Endodermal cell (in vitro differentiated cells): ENCODE data around the gene LDLRAD4. TPM values are rescaled to one million over a fixed set of nuclear protein-coding genes. Genes with fewer than 3 reads are reported as not detected.

ENCODE experiments used
- DNase-seq: peaks from one replicate; pipeline ENCODE4 v3.0.0-alpha.2; 2017
- H3K27ac ChIP-seq: 2 replicates; pipeline ENCODE4 v1.5.1; 2013; ENCODE audit warnings: mild to moderate bottlenecking, low read depth, low read length, moderate library complexity
- H3K27me3 ChIP-seq: 2 replicates; pipeline ENCODE4 v1.6.1; 2013; ENCODE audit warnings: mild to moderate bottlenecking, low read length, moderate library complexity; ENCODE audit not compliant: insufficient read depth, control insufficient read depth, poor library complexity, severe bottlenecking
- H3K36me3 ChIP-seq: 2 replicates; pipeline ENCODE4 v1.7.0; 2013; ENCODE audit warnings: mild to moderate bottlenecking, low read length, moderate library complexity; ENCODE audit not compliant: control insufficient read depth, insufficient read depth
- H3K4me1 ChIP-seq: one replicate; pipeline ENCODE4 v1.7.0; 2013; ENCODE audit warnings: low read length; ENCODE audit not compliant: control insufficient read depth, insufficient read depth
- H3K4me3 ChIP-seq: 2 replicates; pipeline ENCODE4 v1.5.1; 2013; ENCODE audit warnings: mild to moderate bottlenecking, low read length, moderate library complexity
- H3K9ac ChIP-seq: 2 replicates; pipeline ENCODE4 v1.6.1; 2013; ENCODE audit warnings: mild to moderate bottlenecking, low read length, moderate library complexity; ENCODE audit not compliant: poor library complexity, severe bottlenecking; ENCODE audit errors: extremely low read depth
- H3K9me3 ChIP-seq: 2 replicates; pipeline ENCODE4 v1.6.1; 2013; ENCODE audit warnings: mild to moderate bottlenecking, low read length, moderate library complexity; ENCODE audit not compliant: control insufficient read depth
- H3K27ac Mint-ChIP-seq: 2 replicates; pipeline ENCODE4 v1.8.0; 2020; ENCODE audit warnings: mixed read lengths
- H3K27me3 Mint-ChIP-seq: 2 replicates; pipeline ENCODE4 v1.8.0; 2021; ENCODE audit warnings: mild to moderate bottlenecking, mixed read lengths; ENCODE audit not compliant: insufficient read depth
- H3K36me3 Mint-ChIP-seq: 2 replicates; pipeline ENCODE4 v1.8.0; 2020; ENCODE audit warnings: low read depth, mixed read lengths
- H3K4me1 Mint-ChIP-seq: 2 replicates; pipeline ENCODE4 v1.8.0; 2020; ENCODE audit warnings: mixed read lengths
- H3K4me3 Mint-ChIP-seq: 2 replicates; pipeline ENCODE4 v1.8.0; 2020; ENCODE audit warnings: mild to moderate bottlenecking, moderate library complexity, mixed read lengths
- H3K9me3 Mint-ChIP-seq: 2 replicates; pipeline ENCODE4 v1.8.0; 2020; ENCODE audit warnings: mild to moderate bottlenecking, mixed read lengths
- CTCF ChIP-seq: fragments of 200-600 bp; sonication (generic); conservative IDR thresholded peaks from 2 replicates; pipeline ENCODE4 v1.5.0; 2021; ENCODE audit warnings: antibody characterized with exemption, mild to moderate bottlenecking
- WGBS, 2 experiments: methylation state at CpG; one replicate each; pipeline versions ENCODE4 v1.1.5 to v1.1.7; 2013; ENCODE audit warnings: missing lambda C conversion rate in 2 of 2, mixed read lengths in 1 of 2; ENCODE audit not compliant: insufficient coverage in 1 of 2, insufficient read length in 1 of 2; 5-methylcytosine and 5-hydroxymethylcytosine counted together
- total RNA-seq, 2 donors: library from RNA; stranded (reverse); fragmentation: NEBNext Ultra II Directional in 1 of 2; extraction: Animal tissue kit (Norgen Biotek cat#: 25700) in 1 of 2; gene quantifications; 2 replicates in 1 of 2; 3 replicates in 1 of 2; pipeline ENCODE4 v1.2.1, GENCODE V29; 2021

Gene LDLRAD4
- total RNA-seq, 2 donors from 2014 or later = 14.9 to 15.1 TPM

DNA sequence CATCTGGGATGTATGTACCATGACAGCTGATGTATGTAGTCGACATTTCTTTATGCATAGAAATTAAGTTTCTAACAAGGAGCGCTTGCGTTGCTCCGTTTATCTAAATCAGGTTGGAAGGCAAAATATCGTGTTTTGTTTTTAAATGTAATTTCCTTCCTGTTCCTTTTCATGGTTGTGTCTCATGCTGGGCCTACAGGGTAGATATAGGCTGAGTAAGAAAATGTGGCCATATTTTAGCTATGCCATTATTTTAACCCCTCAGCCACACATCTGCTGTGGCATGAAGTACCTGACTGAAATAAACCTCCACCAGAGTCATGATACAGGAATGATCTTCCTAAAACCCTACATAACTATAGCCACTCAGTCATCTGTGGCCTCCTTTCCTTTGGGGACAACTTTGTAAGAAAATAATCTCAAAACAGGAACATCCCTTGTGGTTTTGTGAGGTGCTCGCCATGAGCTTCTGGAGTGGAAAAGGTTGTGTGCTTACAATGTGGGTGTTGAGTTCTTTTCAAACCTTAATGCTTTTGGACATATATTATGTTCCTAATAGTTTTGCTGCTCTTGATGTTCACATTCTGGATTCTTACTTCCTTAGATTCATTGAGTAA, 293.5 kb downstream of the LDLRAD4 start:
- Histone ChIP-seq H3K4me1 (no peaks in the 10 kb centered on the region), H3K27ac (peak overlapping the region; percentile 7), H3K9ac (no peak overlapping the region), H3K36me3 (no peaks in the 10 kb centered on the region), H3K9me3 (no peaks in the 10 kb centered on the region), H3K4me3 (no peak overlapping the region), H3K27me3 (no peaks in the 10 kb centered on the region)
- DNase-seq = no peak
- no peak for TF ChIP-seq CTCF
- Mint-ChIP-seq H3K36me3 (peaks cover 5% of the 10 kb centered on the region), H3K4me1 (no peaks in the 10 kb centered on the region), H3K9me3 (no peaks in the 10 kb centered on the region), H3K4me3 (no peak overlapping the region), H3K27ac (no peak overlapping the region), H3K27me3 (no peaks in the 10 kb centered on the region)
- WGBS, 2 experiments = 91 to 92% methylated on average over 5 to 6 of the region's 6 CpGs

DNA sequence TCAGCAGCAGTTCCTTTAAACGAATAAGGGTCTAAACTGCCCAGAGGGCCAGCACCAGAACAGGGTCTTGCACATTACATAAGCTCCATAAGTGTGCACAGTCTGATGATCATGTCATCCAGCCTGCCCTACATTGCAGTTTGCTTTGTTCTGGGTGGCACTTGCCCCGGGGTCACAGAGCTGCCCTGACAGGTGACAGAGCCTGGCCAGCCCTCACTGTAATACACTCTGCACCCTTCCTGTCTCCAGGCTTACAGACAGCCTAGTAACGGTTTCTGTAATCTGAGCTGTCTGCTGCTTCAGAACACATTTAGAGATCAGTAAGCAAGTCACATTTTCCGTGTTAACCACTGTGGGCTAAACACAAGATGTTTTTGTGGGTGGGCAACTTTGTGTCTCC, 294.5 kb downstream of the LDLRAD4 start:
- Histone ChIP-seq H3K27ac (peak overlapping the region; percentile 60), H3K4me3 (no peak overlapping the region)

DNA sequence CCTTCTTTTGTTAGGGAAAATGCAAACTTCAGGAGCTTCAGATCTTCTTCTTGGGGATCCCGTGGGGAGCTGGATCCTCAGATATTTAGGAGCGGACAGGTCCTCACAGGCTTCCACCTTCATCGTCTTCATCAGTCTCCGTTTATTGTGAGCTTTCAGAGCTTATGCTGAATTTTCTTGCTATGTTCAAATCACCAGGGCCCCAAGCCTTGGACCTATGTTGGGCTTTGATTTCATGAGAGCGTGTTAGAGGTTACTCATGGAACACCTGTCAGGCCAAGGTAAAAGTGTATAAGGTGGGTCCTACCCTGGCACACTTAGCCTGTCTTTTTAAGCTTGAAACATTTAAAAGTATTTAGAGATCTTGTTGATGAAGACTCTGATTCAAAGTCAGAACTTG, 294.9 kb downstream of the LDLRAD4 start:
- H3K36me3 ChIP-seq = no peaks in the 10 kb centered on the region
- no peak overlapping the region for H3K4me3 ChIP-seq
- peak; percentile 11 for DNase-seq
- no peak overlapping the region for H3K27ac Mint-ChIP-seq
- H3K27me3 Mint-ChIP-seq = no peaks in the 10 kb centered on the region
- no peaks in the 10 kb centered on the region for H3K9me3 ChIP-seq
- H3K9me3 Mint-ChIP-seq = no peaks in the 10 kb centered on the region
- H3K4me1 ChIP-seq = no peaks in the 10 kb centered on the region
- no peaks in the 10 kb centered on the region for H3K4me1 Mint-ChIP-seq
- H3K9ac ChIP-seq = no peak overlapping the region
- no peaks in the 10 kb centered on the region for H3K27me3 ChIP-seq
- no peak for TF ChIP-seq CTCF
- peak overlapping the region; percentile 60 for H3K27ac ChIP-seq
- H3K36me3 Mint-ChIP-seq = peaks cover 5% of the 10 kb centered on the region
- WGBS, 2 experiments = 94% methylated on average over 5 of the region's 5 CpGs
- H3K4me3 Mint-ChIP-seq = no peak overlapping the region

More for the DNA sequence above, 294.5 kb downstream of the LDLRAD4 start:
- peak; percentile 41 for DNase-seq
- H3K4me1 Mint-ChIP-seq = no peaks in the 10 kb centered on the region
- Histone ChIP-seq H3K9ac (no peak overlapping the region), H3K9me3 (no peaks in the 10 kb centered on the region), H3K36me3 (no peaks in the 10 kb centered on the region), H3K27me3 (no peaks in the 10 kb centered on the region), H3K4me1 (no peaks in the 10 kb centered on the region)
- no peaks in the 10 kb centered on the region for H3K27me3 Mint-ChIP-seq
- H3K9me3 Mint-ChIP-seq = no peaks in the 10 kb centered on the region
- H3K36me3 Mint-ChIP-seq = peaks cover 5% of the 10 kb centered on the region
- WGBS, 2 experiments = 70 to 73% methylated on average over 2 to 4 of the region's 4 CpGs
- H3K4me3 Mint-ChIP-seq = no peak overlapping the region
- TF ChIP-seq CTCF = no peak
- no peak overlapping the region for H3K27ac Mint-ChIP-seq
